Endothelial cell of umbilical vein (primary cell): ENCODE results near the gene MAP3K4. TPM values are rescaled to one million over a fixed set of nuclear protein-coding genes. Genes with fewer than 3 reads are reported as not detected.

Source experiments
- BruUV-seq: library from RNA; stranded (reverse); fragments of 400-500 nt; replicated peaks from 2 replicates; lab custom pipeline; 2021; lab: Mats Ljungman, UMichigan
- CTCF ChIA-PET: fragments of 300-600, 350-600 bp; sonication (Branson Sonifier 250); formaldehyde crosslinking; loops from one replicate; lab custom pipeline; 2021; ENCODE audit warnings: antibody characterized with exemption, inconsistent platforms; lab: Charles Lee
- POLR2A ChIA-PET: fragments of 300-600, 350-600 bp; sonication (Branson Sonifier 250); formaldehyde crosslinking; loops from one replicate; lab custom pipeline; 2021; ENCODE audit warnings: antibody characterized with exemption, inconsistent platforms; lab: Charles Lee
- DNase-seq: peaks from one replicate; pipeline ENCODE4 v3.0.0-alpha.2; 2011; ENCODE audit warnings: low read depth, low spot score
- FAIRE-seq: peaks from 2 replicates; lab custom pipeline; 2011; peaks lifted over from hg19 to GRCh38; lab: Jason Lieb, UNC
- H2AFZ ChIP-seq: 2 replicates; pipeline ENCODE4 v1.6.0; 2012; ENCODE audit warnings: low read depth, low read length, control low read depth, inconsistent platforms
- H3K27ac ChIP-seq: 2 replicates; pipeline ENCODE4 v1.5.1; 2011; ENCODE audit warnings: low read depth, mild to moderate bottlenecking, control low read depth, low read length, moderate library complexity; ENCODE audit not compliant: insufficient read depth
- H3K27me3 ChIP-seq, 2 experiments: 2 replicates each; pipeline versions ENCODE4 v1.6.0 to v1.6.1; 2011; ENCODE audit warnings: low read length in 2 of 2, mixed read lengths in 1 of 2; ENCODE audit not compliant: control insufficient read depth in 2 of 2, insufficient read depth in 2 of 2
- H3K36me3 ChIP-seq, 2 experiments: 2 replicates in 1 of 2; 3 replicates in 1 of 2; pipeline ENCODE4 v1.5.1; 2011; ENCODE audit warnings: low read length in 2 of 2, mild to moderate bottlenecking in 1 of 2, moderate library complexity in 1 of 2; ENCODE audit not compliant: control insufficient read depth in 2 of 2, insufficient read depth in 2 of 2; ENCODE audit errors: extremely low read depth in 1 of 2
- H3K4me1 ChIP-seq: 3 replicates; pipeline ENCODE4 v1.5.1; 2011; ENCODE audit warnings: mild to moderate bottlenecking, low read length; ENCODE audit not compliant: control insufficient read depth, insufficient read depth; ENCODE audit errors: extremely low read depth
- H3K4me2 ChIP-seq: 2 replicates; pipeline ENCODE4 v1.6.1; 2011; ENCODE audit warnings: low read length, control low read depth, mixed read lengths; ENCODE audit not compliant: insufficient read depth
- H3K4me3 ChIP-seq, 3 experiments: fragments of 200-600 bp in 1 of 3; sonication (generic), shearing (Covaris generic) in 1 of 3; replicated peaks in 1 of 3; 2 replicates each; pipeline ENCODE4 v1.5.1; 2011 to 2016; ENCODE audit warnings: control low read depth in 3 of 3, low read length in 3 of 3, mild to moderate bottlenecking in 2 of 3, inconsistent platforms in 1 of 3, low read depth in 1 of 3, moderate library complexity in 1 of 3; ENCODE audit not compliant: insufficient read depth in 1 of 3
- H3K79me2 ChIP-seq: 2 replicates; pipeline ENCODE4 v1.6.0; 2012; ENCODE audit warnings: low read length, inconsistent platforms; ENCODE audit not compliant: control insufficient read depth, insufficient read depth
- H3K9ac ChIP-seq: replicated peaks from 2 replicates; pipeline ENCODE3; 2011; ENCODE audit warnings: low read length, control low read depth; ENCODE audit not compliant: insufficient read depth; ENCODE audit errors: extremely low read depth
- H3K9me1 ChIP-seq: replicated peaks from 3 replicates; pipeline ENCODE4 v1.6.0; 2011; ENCODE audit warnings: mild to moderate bottlenecking, low read length; ENCODE audit not compliant: control insufficient read depth, insufficient read depth; ENCODE audit errors: extremely low read depth
- H3K9me3 ChIP-seq: replicated peaks from 2 replicates; pipeline ENCODE4 v1.5.1; 2012; ENCODE audit warnings: low read length, inconsistent platforms; ENCODE audit not compliant: control insufficient read depth, insufficient read depth
- H4K20me1 ChIP-seq: replicated peaks from 2 replicates; pipeline ENCODE3; 2011; ENCODE audit warnings: mild to moderate bottlenecking, low read length; ENCODE audit not compliant: control insufficient read depth, insufficient read depth; ENCODE audit errors: extremely low read depth
- EZH2 ChIP-seq: IDR thresholded peaks from 2 replicates; pipeline ENCODE4 v1.6.1; 2012; ENCODE audit warnings: borderline replicate concordance, low read depth, mild to moderate bottlenecking, moderate library complexity, low read length, inconsistent platforms; ENCODE audit not compliant: severe bottlenecking
- FOS ChIP-seq: IDR thresholded peaks from 2 replicates; pipeline ENCODE4 v1.6.1; 2011; ENCODE audit warnings: mild to moderate bottlenecking, low read length, moderate library complexity, borderline replicate concordance; ENCODE audit not compliant: insufficient read depth
- GATA2 ChIP-seq: IDR thresholded peaks from 2 replicates; pipeline ENCODE4 v1.7.0; 2011; ENCODE audit warnings: low read depth, mild to moderate bottlenecking, moderate library complexity, mixed read lengths, low read length; ENCODE audit not compliant: insufficient read length, insufficient read depth
- JUN ChIP-seq: IDR thresholded peaks from 2 replicates; pipeline ENCODE4 v1.6.1; 2011; ENCODE audit warnings: borderline replicate concordance, low read depth; ENCODE audit not compliant: insufficient read length, insufficient read depth
- MYC ChIP-seq: IDR thresholded peaks from one replicate; pipeline ENCODE4 v1.6.1; 2011; ENCODE audit warnings: mild to moderate bottlenecking, low read depth, low read length
- POLR2A ChIP-seq: IDR thresholded peaks from 2 replicates; pipeline ENCODE4 v1.6.1; 2012; ENCODE audit warnings: low read depth, mild to moderate bottlenecking, control low read depth, low read length
- POLR2AphosphoS5 ChIP-seq: IDR thresholded peaks from 2 replicates; pipeline ENCODE4 v1.6.1; 2012; ENCODE audit warnings: low read depth, mild to moderate bottlenecking, control low read depth, low read length, moderate library complexity; ENCODE audit not compliant: insufficient read depth
- dilution Hi-C: fragments of 300-500 bp; cut with MboI; formaldehyde crosslinking; loops from one replicate; pipeline ENCODE4 v1.15.0; 2019; ENCODE audit warnings: low sequenced_read_pairs; ENCODE audit not compliant: extremely low pct_ligation_motif_present
- intact Hi-C: fragments of 100-400 bp; cut with micrococcal nuclease; formaldehyde crosslinking; loops from one replicate; pipeline ENCODE4 v1.10.0; 2022
- polyA plus RNA-seq, 4 experiments: library from polyadenylated mRNA; depleted of rRNA in 3 of 4; stranded (reverse) in 3 of 4; unstranded in 1 of 4; fragments of >200 nt; gene quantifications; 2 replicates each; pipeline versions ENCODE4 v1.2.1 to v1.2.3, GENCODE V29; 2011 to 2012; ENCODE audit warnings: missing spikeins in 1 of 4
- total RNA-seq: library from RNA; stranded (reverse); gene quantifications from 2 replicates; pipeline ENCODE4 v1.2.3, GENCODE V29; 2021
- TF ChIP-seq, protein P1 (sequence below), 2 donors: IDR thresholded peaks; 1 replicate in 1 of 2; 2 replicates in 1 of 2; pipeline ENCODE4 v1.5.1; 2011; ENCODE audit warnings: low read length in 2 of 2, mild to moderate bottlenecking in 2 of 2, moderate library complexity in 2 of 2, control low read depth in 1 of 2, inconsistent platforms in 1 of 2, low read depth in 1 of 2; ENCODE audit not compliant: insufficient read depth in 1 of 2; ENCODE audit errors: extremely low read depth in 1 of 2
- TF ChIP-seq, protein P2 (sequence below): IDR thresholded peaks from 2 replicates; pipeline ENCODE4 v1.6.1; 2011; ENCODE audit not compliant: insufficient read depth, insufficient read length

Gene MAP3K4
- total and polyA plus RNA-seq, 2 donors (not counting 3 experiments of a cell fraction or from before 2014, with no cell fraction given) = 10.8 to 42.3 TPM

DNA sequence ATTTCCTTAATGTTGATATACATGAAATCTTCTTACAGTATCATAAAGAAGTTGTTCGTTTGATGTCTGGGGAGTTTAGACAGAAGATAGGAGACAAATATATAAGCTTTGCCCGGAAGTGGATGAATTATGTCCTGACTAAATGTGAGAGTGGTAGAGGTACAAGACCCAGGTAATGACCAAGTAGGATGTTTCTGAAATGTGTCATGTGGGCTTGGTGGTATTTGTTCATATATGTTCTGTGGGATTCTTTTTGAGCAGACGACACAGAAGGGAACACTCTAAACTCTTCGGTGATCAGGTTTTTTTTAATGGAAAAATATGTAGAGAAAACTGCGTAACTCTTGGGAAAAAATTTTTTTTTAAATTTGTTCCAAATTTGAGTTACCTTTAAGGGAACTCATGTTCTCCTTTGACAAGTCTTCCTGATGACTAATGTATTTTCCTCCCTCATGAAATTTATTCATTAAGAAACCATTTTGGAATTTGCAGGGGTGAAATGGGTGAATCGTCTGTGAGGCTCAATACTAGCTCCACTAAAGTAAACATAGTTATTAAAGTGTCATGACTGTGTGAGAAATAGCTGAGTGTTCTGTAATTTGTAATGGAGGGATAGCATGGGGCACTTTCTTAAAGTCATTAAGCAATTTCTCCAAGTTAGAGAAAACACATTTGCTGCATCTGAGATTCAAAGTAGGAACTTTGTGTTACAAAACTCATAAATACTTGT, 100.6 kb downstream of the MAP3K4 start:
- no peaks in the 10 kb centered on the region for H3K4me1 ChIP-seq
- H3K27ac ChIP-seq = no peak overlapping the region
- no peak overlapping the region for H3K4me3 ChIP-seq
- H3K79me2 ChIP-seq = no peaks in the 10 kb centered on the region
- DNase-seq (no peak), FAIRE-seq (no peak)
- dilution Hi-C loops = no loop called here
- ChIA-PET POLR2A (no interaction called here), CTCF (no interaction called here)
- no peak overlapping the region for H3K9ac ChIP-seq
- H3K27me3 ChIP-seq = no peaks in the 10 kb centered on the region
- H2AFZ ChIP-seq = no peak overlapping the region
- no peak overlapping the region for H3K4me2 ChIP-seq
- H3K36me3 ChIP-seq = peaks cover 11 to 19% of the 10 kb centered on the region in 2 experiments
- no peaks in the 10 kb centered on the region for H4K20me1 ChIP-seq
- BruUV-seq = no TSS peak
- H3K9me3 ChIP-seq = no peaks in the 10 kb centered on the region
- H3K9me1 ChIP-seq = no peaks in the 10 kb centered on the region
- intact Hi-C loops = no loop called here
- no peak for TF ChIP-seq FOS
- no peak for TF ChIP-seq POLR2A
- TF ChIP-seq JUN = no peak
- no peak for TF ChIP-seq EZH2
- no peak for TF ChIP-seq MYC
- TF ChIP-seq, protein P1, sequence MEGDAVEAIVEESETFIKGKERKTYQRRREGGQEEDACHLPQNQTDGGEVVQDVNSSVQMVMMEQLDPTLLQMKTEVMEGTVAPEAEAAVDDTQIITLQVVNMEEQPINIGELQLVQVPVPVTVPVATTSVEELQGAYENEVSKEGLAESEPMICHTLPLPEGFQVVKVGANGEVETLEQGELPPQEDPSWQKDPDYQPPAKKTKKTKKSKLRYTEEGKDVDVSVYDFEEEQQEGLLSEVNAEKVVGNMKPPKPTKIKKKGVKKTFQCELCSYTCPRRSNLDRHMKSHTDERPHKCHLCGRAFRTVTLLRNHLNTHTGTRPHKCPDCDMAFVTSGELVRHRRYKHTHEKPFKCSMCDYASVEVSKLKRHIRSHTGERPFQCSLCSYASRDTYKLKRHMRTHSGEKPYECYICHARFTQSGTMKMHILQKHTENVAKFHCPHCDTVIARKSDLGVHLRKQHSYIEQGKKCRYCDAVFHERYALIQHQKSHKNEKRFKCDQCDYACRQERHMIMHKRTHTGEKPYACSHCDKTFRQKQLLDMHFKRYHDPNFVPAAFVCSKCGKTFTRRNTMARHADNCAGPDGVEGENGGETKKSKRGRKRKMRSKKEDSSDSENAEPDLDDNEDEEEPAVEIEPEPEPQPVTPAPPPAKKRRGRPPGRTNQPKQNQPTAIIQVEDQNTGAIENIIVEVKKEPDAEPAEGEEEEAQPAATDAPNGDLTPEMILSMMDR (IDR thresholded peaks at IDR 0.05; ENCODE audit: extremely low read depth in 1 of 2, insufficient read depth in 1 of 2, low read depth in 1 of 2, low read length in 2 of 2) = no peak
- TF ChIP-seq POLR2AphosphoS5 = no peak
- TF ChIP-seq GATA2 = no peak
- TF ChIP-seq, protein P2, sequence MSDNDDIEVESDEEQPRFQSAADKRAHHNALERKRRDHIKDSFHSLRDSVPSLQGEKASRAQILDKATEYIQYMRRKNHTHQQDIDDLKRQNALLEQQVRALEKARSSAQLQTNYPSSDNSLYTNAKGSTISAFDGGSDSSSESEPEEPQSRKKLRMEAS = no peak
